GM21423 (cell line): ENCODE data around the gene FAM47E.
"Not testable (repeated sequence)": the region's sequence is repeated elsewhere in the genome, so short reads cannot be mapped to it uniquely, and the experiment has no call there.

ENCODE experiments used
- ATAC-seq: cut with Tn5 transposase; IDR thresholded peaks from one replicate; pipeline ENCODE4 v1.9.1; 2021; ENCODE audit warnings: mild to moderate bottlenecking, moderate library complexity; ENCODE audit not compliant: unreplicated experiment

Gene FAM47E

GRCh38 chr4:76224171-76224570 is 27.4 kb upstream of the FAM47E start:
- no peak for ATAC-seq

GRCh38 chr4:76226418-76226817 is 25.1 kb upstream of the FAM47E start:
- ATAC-seq: no peak

DNA sequence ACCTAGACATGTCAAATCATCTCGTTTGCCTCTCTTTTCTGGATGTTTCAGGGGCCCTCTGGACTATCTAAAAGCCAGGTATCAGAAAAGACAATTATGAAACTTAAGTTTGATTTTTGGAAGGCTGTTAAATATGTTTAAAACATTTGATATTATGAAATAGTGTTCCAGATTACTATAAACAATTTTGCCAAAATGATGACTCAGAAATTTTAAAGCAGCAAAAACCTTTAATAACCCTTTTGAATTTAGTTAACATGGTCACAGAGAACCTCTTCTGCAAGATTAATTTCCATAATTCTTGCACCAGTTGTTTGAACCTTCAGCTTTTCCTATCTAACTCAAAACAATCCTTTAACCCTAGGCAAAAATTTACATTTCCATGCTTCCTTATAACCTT is 18.8 kb upstream of the FAM47E start:
- no peak for ATAC-seq

DNA sequence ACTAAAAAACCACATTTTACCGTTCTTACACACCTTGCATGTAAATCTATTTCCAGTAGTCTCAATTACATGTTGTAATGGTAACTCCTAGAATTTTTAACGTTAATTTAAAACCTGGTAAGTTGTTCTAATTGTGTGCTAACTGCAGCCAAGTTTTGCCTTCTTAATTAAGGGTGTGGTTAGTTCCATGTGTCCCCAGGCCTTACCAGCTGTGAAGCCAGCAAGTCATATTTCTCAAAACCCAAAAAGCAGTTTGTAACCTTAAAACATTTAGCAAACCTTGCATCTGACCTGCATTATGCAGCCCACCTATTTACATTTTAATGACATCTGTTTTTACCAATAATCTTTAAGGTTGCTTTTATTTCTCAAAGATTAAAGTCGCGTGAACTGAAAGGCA is 18.4 kb upstream of the FAM47E start:
- no peak for ATAC-seq

DNA sequence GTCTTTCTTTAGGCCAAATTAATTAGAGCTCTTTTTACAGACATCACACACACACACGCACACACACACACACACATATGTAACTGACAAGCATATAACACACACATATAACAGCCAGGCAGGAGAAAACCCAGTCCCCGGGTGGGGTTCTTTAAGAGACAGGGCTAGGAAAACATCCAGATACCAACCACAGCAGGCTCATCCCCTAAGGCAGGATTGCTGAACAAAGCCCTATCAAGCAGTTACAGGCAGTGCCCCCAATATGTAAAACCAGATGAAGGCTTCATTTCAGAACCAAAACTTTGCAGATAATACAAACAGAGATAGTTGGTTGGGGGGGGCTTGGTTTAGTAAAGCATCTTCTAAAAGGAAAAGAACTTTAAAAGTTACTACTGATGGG is 18.0 kb upstream of the FAM47E start:
- no peak for ATAC-seq

GRCh38 chr4:76233967-76234678 is 17.4 kb upstream of the FAM47E start:
- no peak for ATAC-seq

DNA sequence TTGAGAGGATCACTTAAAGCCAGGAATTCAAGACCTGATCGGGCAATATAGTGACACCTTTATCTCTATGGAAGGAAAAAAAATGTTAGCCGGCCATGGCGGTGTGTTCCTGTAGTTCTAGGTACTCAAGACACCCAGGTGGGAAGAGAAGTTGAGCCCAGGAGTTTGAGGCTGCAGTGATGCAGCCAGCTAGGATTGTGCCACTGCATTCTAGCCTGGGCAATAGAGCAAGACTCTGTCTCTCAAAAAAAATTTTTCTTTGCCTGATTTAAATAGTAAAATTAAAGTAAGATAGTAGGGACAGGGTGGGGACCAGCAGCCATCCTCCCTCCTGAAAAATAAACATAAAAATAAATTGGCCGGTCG is 16.9 kb upstream of the FAM47E start:
- no peak for ATAC-seq

GRCh38 chr4:76235407-76235806 is 16.1 kb upstream of the FAM47E start:
- no peak for ATAC-seq

GRCh38 chr4:76235915-76236314 is 15.6 kb upstream of the FAM47E start:
- ATAC-seq: no peak

DNA sequence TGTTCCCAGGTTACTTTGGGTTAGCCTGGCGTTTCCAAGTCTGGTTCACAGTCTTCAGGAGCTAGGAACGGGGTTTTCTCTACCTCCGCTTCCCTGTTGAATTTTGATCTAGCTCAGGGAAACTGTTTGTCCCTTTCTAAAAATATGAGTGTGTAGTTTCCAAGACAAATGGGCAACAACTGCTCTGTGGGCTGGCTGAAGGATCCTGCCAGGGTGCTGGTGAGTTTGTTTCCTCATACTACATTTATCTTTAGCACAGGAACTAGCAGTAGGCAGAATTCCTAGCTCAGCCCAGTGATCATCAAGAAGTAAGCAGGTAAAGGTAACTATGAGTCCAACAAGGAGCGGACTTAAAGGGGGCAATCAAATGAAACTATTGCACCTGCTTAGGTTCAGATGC is 13.3 kb upstream of the FAM47E start:
- ATAC-seq: no peak

DNA sequence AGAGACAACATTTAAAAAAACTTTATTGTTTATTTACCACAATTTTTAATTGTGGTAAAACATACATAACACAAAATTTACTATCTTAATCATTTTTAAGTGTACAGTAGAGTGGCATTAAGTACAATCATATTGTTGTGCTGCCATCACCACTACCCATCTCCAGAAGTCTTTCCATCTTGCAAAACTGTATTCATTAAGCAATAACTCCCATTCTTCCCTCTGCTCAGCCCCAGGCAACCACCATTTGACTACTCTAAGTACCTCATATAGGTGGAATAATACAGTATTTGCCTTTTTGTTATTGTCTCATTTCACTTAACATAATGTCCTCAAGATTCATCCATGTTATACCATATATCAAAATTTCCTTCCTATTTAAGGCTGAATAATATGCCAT is 12.8 kb upstream of the FAM47E start:
- ATAC-seq: no peak

DNA sequence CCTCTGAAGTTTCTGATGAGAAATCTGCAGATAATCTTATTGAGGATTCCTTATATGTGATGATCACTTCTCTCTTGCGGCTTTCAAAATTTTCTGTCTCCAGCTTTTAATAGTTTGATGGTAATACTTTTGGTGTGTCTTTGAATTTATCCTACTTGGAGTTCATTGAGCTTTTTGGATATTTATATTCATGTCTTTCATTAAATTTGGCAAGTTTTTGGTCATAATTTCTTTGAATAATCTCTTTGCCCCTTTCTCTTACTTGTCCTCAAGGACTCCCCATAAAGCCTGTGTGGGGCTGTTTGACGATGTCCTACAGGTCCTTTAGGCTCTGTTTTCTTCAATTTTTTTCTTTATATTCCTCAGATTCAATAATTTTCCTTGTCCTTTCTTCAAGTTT is 11.3 kb upstream of the FAM47E start:
- ATAC-seq: no peak

- ATAC-seq: not testable (repeated sequence)
Observed at GRCh38 chr4:76243877-76244276, 7.6 kb upstream of the FAM47E start.

- no peak for ATAC-seq
Observed at GRCh38 chr4:76246025-76246424, 5.5 kb upstream of the FAM47E start.

GRCh38 chr4:76246852-76247251 is 4.7 kb upstream of the FAM47E start:
- no peak for ATAC-seq

DNA sequence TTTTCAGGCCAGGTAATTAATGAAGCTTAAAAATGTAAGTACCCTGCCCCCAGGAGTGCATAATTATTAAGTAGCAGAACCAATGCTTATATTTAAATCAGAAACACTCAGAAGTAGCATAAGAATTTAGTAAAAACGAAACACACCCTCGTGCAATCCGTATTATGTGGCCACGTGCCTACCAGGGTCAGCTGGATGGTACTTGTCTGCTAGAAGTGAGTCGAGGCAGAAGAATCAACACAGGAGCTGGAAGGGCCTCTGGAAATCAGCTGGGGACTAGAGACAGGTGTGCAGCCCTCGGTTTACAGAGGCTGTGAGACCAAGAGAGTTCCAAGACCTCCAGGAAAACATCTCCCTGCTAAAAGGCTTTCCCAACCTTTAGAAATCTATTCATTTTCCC is 559 bp upstream of the FAM47E start:
- ATAC-seq: no peak

GRCh38 chr4:76252271-76252653 is 741 bp downstream of the FAM47E start:
- ATAC-seq: no peak

- no peak for ATAC-seq
Observed at GRCh38 chr4:76253511-76253910, 2.0 kb downstream of the FAM47E start.

- no peak for ATAC-seq
Observed at GRCh38 chr4:76256032-76256431, 4.5 kb downstream of the FAM47E start.

DNA sequence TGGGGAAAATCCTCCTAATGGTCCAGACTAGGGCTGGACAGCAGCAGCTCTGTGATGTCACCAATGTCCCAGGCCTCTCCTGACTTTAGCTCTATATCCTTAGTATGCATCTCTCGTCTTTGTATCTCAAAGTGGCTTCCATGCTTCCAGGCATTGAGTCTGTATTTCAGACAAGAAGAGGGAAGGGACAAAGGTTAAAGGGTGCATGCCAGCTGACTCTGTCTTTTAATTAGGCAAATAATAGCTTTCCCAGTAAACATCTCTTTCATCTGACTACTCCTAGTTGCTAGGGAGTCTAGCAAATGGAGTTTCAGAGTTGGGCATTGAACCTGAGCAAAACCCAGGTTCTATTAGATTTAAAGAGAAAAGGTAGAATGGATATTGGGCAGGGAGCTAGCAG is 5.4 kb downstream of the FAM47E start:
- no peak for ATAC-seq

DNA sequence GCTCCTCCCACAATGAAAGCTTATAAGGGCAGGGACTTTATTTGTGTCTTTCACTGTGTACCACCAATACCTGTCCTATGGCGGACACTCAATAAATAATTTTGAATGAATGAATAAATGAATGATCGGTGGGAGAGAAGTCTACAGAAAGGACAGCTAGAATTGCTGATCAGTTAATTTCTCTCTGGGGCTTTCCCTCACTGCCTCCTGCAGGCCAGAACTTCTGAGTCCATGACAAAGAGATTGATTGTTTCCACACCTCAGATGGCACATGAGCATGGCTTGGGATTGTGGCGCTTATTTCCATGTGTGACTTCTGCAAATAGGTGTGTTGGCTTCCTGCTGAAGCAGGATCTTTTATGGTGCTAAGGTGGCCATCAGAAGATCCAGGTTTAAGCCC is 6.3 kb downstream of the FAM47E start:
- no peak for ATAC-seq

GRCh38 chr4:76260571-76260970 is 9.1 kb downstream of the FAM47E start:
- ATAC-seq: no peak

GRCh38 chr4:76265631-76266218 is 14.2 kb downstream of the FAM47E start:
- no peak for ATAC-seq
